Right kidney (tissue), 9 donors: ENCODE measurements around the gene IQCK.
"Not testable (repeated sequence)": the region's sequence is repeated elsewhere in the genome, so short reads cannot be mapped to it uniquely, and the experiment has no call there.

Source experiments
- DNase-seq: peaks from one replicate; pipeline ENCODE4 v3.0.0-alpha.2; 2016
- long read RNA-seq, 8 donors: transcript quantifications; one replicate each; lab custom pipeline, GENCODE V29; 2026

IQCK gene, protein sequence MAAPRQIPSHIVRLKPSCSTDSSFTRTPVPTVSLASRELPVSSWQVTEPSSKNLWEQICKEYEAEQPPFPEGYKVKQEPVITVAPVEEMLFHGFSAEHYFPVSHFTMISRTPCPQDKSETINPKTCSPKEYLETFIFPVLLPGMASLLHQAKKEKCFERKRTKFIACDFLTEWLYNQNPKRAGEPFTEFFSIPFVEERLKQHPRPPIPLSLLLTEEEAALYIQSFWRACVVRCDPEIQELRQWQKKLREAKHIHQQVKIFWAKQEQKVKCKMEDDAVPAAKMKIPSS
- long read RNA-seq, donor 1, partial matches to known transcripts = 87 of 91 reads
- long read RNA-seq, donor 1, other reads (novel, unspliced or antisense) = 0 of 91 reads
- long read RNA-seq, donor 2, partial matches to known transcripts = 6 of 8 reads
- long read RNA-seq, donor 2, other reads (novel, unspliced or antisense) = 0 of 8 reads
- long read RNA-seq, donor 3, partial matches to known transcripts = 18 of 59 reads
- long read RNA-seq, donor 3, other reads (novel, unspliced or antisense) = 39 of 59 reads
- long read RNA-seq, donor 4, partial matches to known transcripts = 58 of 90 reads
- long read RNA-seq, donor 4, other reads (novel, unspliced or antisense) = 31 of 90 reads
- long read RNA-seq, donor 5, partial matches to known transcripts = 0 of 3 reads
- long read RNA-seq, donor 5, other reads (novel, unspliced or antisense) = 0 of 3 reads
- long read RNA-seq, donor 6, partial matches to known transcripts = 11 of 16 reads
- long read RNA-seq, donor 6, other reads (novel, unspliced or antisense) = 0 of 16 reads
- long read RNA-seq, donor 7 = 0 reads
- long read RNA-seq, donor 8, partial matches to known transcripts = 80 of 84 reads
- long read RNA-seq, donor 8, other reads (novel, unspliced or antisense) = 0 of 84 reads

DNA sequence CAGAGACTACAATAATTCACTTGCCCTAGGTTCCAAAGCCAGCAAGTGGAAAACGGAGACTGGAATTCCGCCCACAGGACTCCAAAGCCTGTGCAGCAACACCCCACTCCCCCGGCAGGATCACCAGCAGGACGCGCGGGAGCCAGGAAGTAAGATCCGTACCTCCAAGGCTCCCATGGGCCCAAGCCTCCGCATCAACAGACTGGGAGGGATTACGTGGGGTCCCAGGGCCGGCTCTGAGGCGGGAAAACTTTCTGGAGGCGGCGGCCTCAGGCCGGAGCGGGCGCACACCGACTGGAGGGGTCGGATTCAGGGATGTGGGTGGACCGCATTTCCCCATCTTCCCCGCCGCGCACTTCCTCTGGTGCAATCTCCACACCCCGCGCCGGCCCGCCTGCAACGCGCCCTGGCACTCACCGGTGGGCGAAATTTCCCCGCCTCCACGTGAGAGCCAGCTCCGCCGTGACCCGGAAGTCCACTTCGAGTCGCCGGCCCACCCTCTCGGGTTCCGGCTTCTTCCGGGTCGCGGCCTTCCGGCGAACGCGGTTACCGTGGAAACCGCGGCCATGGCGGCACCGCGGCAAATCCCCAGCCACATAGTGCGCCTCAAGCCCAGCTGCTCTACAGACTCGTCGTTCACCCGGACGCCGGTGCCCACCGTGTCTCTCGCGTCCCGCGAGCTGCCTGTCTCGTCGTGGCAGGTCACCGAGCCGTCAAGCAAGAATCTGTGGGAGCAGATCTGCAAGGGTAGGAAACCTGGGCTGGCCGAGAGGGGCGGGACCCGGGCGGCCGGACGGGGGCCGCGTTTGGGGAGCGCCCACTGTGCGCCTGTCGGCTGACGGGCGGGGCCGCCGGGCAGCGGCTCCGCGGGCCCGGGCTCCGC is at the start of gene IQCK, which contains the start of gene KNOP1:
Gene IQCK, plus strand, starts transcription at position 531 of the 883 bp plus-strand sequence. Its CDS starts 36 bp downstream, at position 567.
Gene KNOP1, minus strand, starts transcription at position 487 of the 883 bp plus-strand sequence. CDS start 3,192 bp downstream, outside the sequence.
- DNase-seq = peak; percentile 94

DNA sequence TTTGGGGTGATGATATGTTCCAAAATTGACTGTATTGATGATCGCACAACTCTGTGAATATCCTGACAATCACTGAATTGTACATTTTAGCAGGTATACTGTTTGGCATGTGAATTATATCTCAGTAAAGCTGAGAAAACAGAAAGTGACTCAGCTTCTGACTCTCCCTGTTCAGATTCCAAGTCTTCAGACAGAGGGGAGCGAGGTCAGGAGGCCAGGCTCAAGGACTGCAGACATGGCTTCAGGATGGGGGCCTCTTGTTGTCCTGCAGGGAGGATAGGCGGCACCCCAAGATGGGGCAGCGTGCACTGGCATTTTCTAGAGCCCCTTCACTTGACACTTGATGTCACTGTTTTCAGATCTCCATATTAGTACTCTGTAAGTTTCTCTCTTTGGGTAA is 45.7 kb upstream of the IQCK start:
- DNase-seq = no peak

DNA sequence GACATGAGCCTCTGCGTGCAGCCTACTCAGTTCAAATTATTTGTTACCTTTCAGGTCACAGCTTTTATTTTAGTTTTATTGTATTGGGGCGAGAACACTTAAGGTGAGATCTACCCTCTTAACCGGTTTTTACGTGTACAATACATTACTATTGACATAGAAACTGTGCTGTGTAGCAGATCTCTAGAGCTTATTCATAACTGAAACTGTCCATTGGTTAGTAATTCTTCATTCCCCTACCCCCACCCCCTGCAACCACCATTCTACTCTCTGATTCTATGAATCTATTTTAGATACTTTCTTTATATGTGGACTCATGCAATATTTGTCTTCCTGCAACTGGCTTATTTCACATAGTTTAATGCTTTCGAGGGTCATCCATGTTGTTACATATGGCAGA is 43.6 kb upstream of the IQCK start:
- DNase-seq = no peak

DNA sequence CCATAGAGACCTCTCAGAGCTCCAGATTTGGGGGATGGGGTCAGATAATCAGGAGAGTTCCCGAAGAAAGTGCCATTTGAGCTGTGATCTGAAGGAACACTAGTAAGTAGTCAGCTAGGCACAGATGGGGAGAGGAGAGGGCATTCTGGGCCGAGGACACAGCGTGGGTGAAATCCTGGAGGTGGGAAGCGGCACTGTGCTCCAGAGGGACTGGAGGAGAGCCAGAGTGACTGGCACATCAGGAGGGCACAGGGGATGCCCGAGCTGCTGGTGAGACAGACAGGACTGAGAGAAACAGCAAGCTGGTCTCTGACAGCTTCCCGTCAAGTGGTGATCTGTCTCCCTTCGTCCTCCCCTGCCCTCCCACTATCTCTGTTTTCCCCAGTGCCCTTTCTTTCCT is 40.7 kb upstream of the IQCK start:
- no peak for DNase-seq

DNA sequence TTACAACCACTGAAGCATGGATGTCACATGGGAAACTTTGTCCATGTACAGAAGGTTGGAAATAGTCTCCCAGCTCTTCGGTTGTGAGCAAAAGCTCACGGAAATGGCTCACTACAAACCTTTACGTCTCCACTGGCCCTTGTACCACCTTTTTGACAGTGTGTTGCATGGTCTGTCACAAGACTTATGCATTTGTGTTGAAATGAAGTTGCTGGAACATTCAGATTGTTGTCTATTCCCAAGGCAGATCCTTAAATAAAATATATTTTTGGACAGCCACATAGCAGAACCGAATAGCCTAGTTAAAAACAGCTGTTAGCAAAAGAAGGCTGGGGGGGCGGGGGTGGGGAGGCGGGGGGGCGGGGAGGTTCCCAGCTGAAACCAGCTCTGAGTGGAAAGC is 39.3 kb upstream of the IQCK start:
- no peak for DNase-seq

DNA sequence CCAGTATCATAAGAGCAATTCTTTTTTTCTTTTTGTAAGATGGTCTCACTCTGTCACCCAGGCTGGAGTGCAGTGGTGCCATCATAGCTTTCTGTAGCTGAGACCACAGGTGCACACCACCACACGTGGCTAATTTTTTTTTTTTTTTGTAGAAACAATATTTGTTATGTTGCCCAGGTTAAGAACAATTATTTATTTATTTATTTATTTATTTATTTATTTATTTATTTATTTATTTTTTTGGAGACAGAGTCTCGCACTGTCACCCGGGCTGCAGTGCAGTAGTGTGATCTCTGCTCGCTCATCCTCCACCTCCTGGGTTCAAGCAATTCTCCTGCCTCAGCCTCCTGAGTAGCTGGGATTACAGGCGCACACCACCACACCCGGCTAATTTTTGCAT is 38.8 kb upstream of the IQCK start:
- not testable (repeated sequence) for DNase-seq

DNA sequence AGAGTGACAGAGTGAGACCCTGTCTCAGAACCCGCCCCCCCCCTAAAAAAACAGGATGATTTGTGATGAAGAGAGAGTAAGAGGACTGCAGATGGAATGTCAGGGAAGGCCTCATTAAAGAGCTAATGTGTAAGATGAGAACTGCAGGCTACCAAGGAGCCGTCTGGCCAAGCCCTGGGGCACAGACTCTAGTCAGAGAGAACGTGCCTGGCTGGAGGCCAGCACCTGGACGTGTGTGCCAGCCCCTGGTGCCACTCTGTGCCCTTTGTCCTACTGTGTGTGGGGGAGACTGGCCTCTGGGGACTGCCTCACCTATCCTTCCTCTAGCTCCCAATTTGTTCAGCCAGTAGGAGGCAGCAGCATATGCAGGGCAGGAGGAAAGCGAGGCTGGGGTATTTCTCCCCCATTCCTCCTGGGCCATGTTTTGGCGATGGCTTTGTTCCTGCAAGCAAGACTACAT is 37.2 kb upstream of the IQCK start:
- no peak for DNase-seq

DNA sequence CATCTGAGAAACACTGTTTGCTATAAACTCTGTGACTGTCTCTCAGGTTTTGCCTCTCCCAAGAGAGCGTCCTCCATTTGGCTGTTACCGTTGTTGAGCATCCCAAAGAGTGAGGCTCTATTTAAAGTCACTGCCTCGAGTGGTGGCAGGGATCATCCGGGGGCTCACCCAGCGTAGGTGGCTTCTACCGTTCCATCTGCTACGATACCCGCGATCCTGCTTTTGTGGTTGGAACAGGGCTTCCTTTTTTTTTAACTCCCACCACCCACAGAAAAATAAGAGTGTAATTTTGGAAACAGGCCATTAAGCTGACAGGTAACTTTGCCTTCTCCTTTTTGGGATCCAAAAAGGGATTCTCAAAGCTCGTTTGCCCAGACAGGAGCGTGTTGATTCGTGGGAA is 36.4 kb upstream of the IQCK start:
- no peak for DNase-seq

DNA sequence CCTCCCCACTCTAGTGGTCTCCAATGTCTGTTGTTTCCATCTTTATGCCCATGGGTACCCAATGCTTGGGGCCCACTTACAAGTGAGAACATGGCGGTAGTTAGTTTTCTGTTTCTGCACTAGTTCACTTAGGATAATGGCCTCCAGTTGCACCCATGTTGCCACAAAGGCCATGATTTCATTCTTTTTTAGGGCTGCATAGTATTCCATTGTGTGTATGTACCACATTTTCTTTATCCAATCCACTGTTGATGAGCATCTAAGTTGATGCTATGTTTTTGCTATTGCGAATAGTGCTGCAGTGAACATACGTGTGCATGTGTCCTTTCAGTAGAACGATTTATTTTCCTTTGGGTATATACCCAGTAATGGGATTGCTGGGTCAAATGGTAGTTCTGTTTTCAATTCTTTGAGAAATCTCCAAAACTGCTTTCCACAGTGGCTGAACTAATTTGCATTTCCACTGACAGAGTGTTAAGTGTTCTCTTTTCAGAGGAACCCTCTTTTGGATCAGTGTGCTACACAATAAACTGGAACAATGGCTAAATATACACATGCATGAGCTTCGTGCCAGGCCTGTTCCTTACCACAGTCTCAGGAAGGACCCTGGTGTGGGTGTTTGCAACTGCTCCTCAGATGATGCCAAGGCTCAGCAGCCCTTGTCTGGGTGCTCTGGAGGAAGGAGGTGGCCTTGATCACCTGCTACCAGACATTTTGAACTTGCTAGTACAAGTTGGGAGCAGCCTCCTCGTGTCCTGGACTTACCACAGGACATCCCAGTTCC is 34.4 kb upstream of the IQCK start:
- DNase-seq = no peak

DNA sequence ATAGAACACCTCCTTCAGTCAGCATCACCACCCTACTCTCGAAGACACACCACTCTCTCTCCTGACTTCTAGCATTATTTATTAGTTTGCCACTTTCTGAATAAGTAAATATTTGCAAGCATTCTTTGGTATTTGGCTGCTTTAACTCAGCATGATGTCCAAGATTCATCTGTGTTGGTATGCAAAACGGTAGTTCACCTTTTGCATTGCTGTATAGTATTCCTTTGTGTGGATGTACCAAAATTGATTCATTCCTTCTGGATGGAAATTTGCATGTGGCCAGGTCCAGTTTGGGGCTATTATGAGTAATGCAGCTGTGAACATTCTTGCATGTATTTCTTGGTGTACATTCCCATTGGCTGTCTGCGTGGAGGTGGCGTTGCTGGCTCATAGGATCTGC is 32.9 kb upstream of the IQCK start:
- DNase-seq = no peak

DNA sequence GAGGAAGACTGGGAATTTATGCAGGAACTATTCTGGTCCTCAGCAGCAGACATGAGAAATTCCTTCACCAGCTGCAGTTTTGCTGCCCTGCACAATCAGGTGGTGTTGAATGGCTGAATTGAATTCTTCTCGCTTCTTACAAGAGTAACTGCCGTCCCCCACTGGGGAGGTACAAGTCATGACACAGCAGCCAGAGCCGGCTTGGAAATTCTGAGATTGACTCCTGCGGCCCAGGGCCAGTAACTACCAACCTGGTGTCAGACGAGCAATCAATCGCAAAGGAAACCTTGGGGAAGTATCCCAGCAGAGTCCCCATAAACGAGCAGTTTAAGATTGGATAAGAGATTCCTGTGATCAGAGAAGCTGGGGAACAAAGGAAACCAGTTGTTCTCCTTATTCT is 30.8 kb upstream of the IQCK start:
- DNase-seq = no peak

DNA sequence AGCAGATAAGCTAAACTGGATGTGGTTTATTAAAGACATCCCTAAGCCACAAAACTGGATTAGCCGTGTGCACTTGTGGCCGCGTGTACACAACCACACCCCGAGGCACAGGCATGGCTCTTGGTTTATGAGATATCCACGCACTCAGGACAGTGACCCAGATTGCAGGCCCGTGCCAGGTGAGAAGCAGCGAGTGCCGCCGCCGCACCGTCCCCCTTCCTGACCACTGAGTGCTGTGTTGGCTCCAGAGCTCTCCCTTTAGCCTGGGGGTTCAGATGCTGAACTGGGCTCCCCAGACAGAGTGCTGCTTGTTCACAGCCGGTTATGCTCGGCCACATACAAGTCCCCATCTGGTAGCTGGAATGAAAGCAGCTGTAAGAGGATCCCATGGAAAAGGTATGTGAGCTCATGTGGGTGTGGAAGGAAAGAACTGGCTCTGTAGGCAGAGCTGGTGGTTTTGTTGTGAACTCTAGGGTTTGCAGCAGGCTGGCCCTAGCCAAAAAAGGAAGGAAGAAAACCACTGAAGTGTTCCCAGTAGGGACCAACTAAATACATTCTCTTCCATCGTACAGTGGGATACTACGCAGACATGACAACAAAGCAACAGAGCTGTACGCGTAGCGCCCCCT is 29.6 kb upstream of the IQCK start:
- no peak for DNase-seq

DNA sequence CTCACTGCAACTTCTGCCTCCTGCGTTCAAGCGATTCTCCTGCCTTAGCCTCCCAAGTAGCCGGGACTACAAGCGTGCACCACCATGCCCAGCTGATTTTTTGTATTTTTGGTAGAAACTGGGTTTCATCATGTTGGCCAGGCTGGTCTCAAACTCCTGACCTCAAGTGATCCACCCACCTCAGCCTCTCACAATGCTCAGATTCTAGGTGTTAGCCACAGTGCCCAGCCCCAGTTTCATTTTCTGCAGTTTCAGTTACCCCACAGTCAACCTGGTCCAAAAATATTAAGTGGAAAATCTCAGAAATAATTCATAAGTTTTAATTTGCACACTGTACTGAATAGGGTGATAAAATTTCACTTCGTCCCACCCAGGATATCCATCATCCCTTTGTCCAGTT is 28.7 kb upstream of the IQCK start:
- no peak for DNase-seq

DNA sequence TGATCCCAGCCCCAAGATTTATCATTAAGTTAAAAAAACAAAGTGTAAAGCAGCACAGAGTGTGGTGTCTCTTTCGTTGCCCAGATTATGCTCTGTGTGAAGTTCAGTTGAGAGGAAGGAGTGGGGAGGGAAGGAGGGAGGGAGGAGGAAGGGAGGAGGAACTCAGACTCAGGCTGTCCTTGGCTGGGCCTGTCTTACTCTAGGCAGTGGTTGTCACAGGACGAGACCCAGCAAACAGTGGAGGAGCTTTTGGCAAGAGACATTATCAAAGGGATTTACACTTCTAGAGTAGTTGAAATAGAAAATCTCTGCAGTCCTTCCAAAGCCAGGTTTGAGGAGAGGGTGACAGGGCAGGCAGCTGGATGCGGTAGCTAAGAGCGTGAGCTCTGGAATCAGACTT is 27.9 kb upstream of the IQCK start:
- DNase-seq = no peak

DNA sequence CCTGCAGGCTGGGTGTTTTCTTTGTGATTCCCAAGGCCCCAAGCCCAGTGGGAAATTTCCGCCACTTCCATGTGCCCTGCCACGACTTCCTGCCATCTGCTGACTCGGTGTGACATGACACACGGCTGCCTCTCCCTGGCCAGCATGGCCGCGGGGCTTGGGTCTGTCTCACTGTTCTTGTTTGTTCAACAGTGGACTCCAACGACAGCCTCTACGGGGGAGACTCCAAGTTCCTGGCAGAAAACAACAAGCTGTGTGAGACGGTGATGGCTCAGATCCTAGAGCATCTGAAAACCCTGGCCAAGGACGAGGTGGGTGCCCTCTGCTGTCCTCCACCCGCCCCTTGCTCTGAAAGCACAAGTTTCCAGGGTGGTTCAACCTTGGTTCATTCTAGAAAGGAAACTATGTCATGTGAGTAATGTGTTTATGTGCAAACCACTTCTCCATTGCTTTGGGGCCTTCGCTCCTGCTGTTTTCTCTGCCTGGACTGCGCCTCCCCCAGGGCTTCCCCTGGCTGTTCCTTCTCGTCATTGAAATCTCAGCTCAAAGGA is 26.8 kb upstream of the IQCK start:
- no peak for DNase-seq

DNA sequence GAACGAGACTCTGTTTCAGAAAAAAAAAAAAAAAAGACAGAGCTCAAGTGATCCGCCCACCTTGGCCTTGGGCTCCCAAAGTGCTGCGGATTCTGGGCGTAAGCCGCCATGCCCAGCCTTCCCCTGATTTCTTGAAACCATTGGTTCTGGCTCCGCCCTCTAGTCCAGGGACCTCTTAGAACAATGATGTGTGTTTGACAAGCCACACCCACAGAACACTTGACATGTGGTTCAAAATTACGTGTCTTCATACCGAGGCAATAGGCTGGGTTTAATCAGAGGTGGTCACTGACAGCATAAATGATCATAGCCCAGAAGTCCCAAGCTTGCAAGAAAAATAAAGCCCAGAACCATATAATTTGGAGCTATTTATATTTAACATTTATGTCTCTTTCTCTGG is 23.1 kb upstream of the IQCK start:
- DNase-seq = no peak

DNA sequence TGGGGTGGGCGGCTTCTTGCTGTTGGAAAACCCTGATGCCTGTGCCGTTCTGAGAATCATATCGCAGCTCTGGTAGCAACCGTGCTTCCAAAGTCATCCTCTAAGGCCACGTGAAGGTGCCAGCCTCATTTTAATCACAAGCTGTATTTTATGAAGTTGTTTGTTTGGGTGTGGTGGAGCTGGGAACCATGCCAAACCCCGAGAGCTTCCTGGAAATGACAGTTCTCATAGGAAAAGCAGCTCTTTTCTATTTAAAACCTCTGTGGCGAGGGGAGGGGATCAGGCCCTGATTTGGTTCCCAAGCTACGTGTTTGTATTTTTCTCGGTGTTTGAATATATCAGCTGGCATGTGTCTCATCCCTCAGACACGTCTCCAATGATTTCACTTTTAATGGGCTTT is 21.7 kb upstream of the IQCK start:
- no peak for DNase-seq

DNA sequence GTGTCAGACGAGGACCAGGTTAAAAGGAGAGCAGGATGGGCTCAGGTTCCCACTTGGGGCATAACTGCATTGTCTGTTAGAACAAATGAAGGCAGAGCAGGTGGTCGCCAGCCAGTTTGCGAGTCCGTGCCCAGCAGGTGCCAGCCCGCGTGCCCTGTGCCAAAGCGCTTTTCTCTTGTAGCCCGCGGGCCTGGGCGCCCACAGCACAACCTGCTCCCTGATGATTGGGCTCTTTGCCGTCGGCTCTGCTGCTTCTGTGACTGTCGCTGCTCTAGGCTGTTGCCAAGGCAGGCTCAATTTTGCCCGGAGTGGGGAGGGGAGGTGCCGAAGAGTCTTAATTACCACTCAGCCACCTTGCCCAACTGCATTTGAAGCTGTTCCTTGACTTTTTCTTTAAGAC is 21.1 kb upstream of the IQCK start:
- DNase-seq = no peak

DNA sequence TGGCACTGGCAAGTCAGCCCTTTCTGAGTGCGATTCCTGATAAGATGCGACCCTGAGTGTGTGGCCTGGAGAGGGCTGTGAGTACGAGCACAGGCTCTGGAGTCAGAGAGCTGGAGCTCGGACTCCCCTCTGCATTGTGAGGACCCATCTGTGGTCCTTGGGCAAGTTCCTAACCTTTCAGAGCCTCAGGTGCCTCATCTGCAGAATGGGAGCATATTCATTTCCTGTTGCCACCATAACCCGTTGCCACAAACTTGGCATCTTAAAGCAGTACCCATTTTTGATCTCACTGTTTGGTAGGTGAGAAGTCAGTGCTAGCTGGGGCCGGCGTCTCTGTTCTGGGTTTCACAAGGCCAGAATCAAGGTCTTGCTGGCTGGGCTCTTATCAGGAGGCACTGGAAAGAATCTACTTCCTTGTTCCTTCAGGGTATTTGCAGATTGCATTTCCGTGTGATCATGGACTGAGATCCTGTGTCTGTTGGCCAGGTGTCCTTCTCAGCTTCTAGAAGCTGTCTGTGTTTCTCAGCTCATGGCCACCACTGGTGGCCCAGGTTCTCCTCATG is 20.2 kb upstream of the IQCK start:
- no peak for DNase-seq
